HuH-7 (cell line): ENCODE data around the gene PCDHGA4.
"Not testable (repeated sequence)": the region's sequence is repeated elsewhere in the genome, so short reads cannot be mapped to it uniquely, and the experiment has no call there.

Experiments used
- DNase-seq: peaks from one replicate; pipeline ENCODE4 v3.0.0; 2011; ENCODE audit warnings: low spot score

PCDHGA4 gene

GRCh38 chr5:141349917-141350619, 4.8 kb upstream of the PCDHGA4 start, which contains the start of gene PCDHGB1:
PCDHGB1 (plus strand) TSS chr5:141350099; CDS start chr5:141350261, 162 bp downstream.
- DNase-seq = peak; percentile 87

- no peak for DNase-seq
Observed at GRCh38 chr5:141351591-141351990, 3.2 kb upstream of the PCDHGA4 start.

GRCh38 chr5:141355641-141356040, 820 bp downstream of the PCDHGA4 start:
- DNase-seq = no peak

GRCh38 chr5:141356133-141356532, 1.3 kb downstream of the PCDHGA4 start:
- no peak for DNase-seq

GRCh38 chr5:141356950-141357349, 2.1 kb downstream of the PCDHGA4 start:
- DNase-seq = no peak

GRCh38 chr5:141359790-141360426, 5.1 kb downstream of the PCDHGA4 start, which contains the start of gene PCDHGB2:
PCDHGB2 (plus strand) TSS chr5:141359994; CDS start chr5:141360136, 142 bp downstream.
- DNase-seq = peak; percentile 44

GRCh38 chr5:141360685-141361084, 5.9 kb downstream of the PCDHGA4 start:
- no peak for DNase-seq

- DNase-seq = no peak
Observed at GRCh38 chr5:141362719-141363118, 7.9 kb downstream of the PCDHGA4 start.

GRCh38 chr5:141363952-141364660, 9.3 kb downstream of the PCDHGA4 start, which contains the start of gene PCDHGA5:
PCDHGA5 (plus strand) TSS chr5:141364162; CDS start chr5:141364331, 169 bp downstream.
- DNase-seq = no peak

- DNase-seq = no peak
Observed at GRCh38 chr5:141366016-141366896, 11.4 kb downstream of the PCDHGA4 start.

- no peak for DNase-seq
Observed at GRCh38 chr5:141369994-141370848, 15.4 kb downstream of the PCDHGA4 start, which contains the start of gene PCDHGB3. PCDHGB3 (plus strand) TSS chr5:141370242; CDS start chr5:141370395, 153 bp downstream.

GRCh38 chr5:141371572-141372475, 17.0 kb downstream of the PCDHGA4 start:
- DNase-seq = no peak

GRCh38 chr5:141373673-141374317, 19.0 kb downstream of the PCDHGA4 start, which contains the start of gene PCDHGA6:
PCDHGA6 (plus strand) TSS chr5:141373891; CDS start chr5:141374084, 193 bp downstream.
- DNase-seq = no peak

GRCh38 chr5:141374627-141375026, 19.8 kb downstream of the PCDHGA4 start:
- DNase-seq = no peak

- not testable (repeated sequence) for DNase-seq
Observed at GRCh38 chr5:141375444-141376155, 20.8 kb downstream of the PCDHGA4 start.

- DNase-seq = peak; percentile 70
Observed at GRCh38 chr5:141382469-141383294, 27.9 kb downstream of the PCDHGA4 start, which contains the start of gene PCDHGA7. PCDHGA7 (plus strand) TSS chr5:141382742; CDS start chr5:141382900, 158 bp downstream.

- DNase-seq = no peak
Observed at GRCh38 chr5:141383345-141383744, 28.5 kb downstream of the PCDHGA4 start.
